Epithelial cell of prostate (primary cell): ENCODE measurements around the gene ACTR3C.

Experiments used
- DNase-seq: peaks from one replicate; pipeline ENCODE4 v3.0.0-alpha.2; 2011; ENCODE audit warnings: low read depth, low spot score
- H3K27ac ChIP-seq: fragments of 450-650 bp; 2 replicates; pipeline ENCODE4 v1.5.1; 2017; ENCODE audit warnings: mild to moderate bottlenecking

The ACTR3C gene

DNA sequence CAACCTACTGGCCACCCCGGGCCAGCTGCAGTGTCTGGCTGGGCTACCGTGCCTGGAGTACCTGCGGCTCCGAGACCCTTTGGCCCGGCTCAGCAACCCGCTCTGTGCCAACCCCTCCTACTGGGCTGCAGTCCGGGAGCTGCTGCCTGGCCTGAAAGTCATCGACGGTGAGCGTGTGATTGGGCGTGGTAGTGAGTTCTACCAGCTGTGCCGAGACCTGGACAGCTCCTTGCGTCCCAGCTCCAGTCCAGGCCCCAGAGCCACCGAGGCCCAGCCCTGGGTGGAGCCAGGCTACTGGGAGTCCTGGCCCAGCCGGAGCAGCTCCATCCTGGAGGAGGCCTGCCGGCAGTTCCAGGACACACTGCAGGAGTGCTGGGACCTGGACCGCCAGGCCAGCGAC, 13.8 kb upstream of the ACTR3C start:
- DNase-seq = no peak
- no peak overlapping the region for H3K27ac ChIP-seq

DNA sequence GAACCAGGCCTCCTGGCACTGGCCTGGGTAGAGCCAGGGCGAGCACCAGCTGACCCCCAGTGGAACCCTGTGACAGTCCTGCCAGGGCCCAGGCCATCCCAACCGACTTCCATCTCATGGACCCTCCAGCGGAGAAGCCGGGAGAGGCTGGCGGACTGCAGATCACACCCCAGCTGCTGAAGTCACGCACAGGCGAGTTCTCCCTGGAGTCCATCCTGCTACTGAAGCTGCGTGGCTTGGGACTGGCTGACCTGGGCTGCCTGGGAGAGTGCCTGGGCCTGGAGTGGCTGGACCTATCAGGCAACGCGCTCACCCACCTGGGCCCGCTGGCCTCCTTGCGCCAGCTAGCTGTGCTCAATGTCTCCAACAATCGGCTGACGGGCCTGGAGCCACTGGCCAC, 13.4 kb upstream of the ACTR3C start:
- DNase-seq = no peak
- no peak overlapping the region for H3K27ac ChIP-seq

DNA sequence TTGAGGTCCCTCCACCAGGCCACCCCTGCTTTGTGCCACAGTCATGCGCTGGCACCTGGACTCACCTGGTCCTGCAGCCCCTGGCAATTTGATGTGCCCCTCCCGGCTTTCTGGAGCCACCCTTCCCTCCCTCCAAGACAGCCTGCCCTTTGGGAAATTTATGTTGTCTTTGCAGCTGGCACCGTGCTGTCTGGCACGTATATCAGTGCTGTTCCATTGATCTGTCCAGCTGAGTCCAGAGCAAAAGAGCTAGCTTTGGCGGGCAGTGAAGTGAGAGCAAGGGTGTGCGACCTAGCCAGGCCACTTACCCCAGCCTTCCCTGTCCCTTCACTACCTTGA, 12.4 kb upstream of the ACTR3C start:
- no peak for DNase-seq
- no peak overlapping the region for H3K27ac ChIP-seq

DNA sequence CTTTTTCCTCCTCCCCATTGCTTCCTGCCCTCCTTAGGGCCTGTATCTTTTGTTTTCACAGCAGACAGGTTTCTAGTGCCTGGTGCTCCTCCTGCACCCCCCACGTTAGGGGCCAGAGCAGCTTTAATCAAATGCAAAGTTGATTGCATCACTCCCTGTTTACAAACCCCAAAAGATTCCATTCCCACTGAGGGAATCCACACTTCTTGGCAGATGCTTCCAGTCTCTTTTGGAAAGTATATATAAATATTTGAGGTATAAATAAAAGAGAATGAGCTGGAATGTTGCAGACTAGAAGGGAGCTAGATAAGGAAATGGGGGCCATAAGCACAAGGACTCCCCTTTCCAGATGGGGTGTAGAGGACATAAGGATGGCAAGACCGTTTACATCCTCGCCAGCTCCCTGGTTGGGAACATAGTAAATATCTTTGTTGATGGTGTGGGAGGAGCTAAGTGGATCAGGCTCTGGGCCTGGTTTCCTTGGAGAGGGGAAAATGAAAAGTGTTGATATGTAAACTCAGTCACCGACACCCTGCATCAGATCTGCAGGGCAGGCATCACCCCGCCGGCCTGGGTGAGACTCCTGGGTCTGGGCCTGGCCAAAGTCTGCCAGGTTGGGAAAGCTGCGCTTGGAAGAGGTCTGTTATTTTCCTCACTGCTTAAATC, 11.9 kb upstream of the ACTR3C start:
- no peak overlapping the region for H3K27ac ChIP-seq
- DNase-seq = no peak

DNA sequence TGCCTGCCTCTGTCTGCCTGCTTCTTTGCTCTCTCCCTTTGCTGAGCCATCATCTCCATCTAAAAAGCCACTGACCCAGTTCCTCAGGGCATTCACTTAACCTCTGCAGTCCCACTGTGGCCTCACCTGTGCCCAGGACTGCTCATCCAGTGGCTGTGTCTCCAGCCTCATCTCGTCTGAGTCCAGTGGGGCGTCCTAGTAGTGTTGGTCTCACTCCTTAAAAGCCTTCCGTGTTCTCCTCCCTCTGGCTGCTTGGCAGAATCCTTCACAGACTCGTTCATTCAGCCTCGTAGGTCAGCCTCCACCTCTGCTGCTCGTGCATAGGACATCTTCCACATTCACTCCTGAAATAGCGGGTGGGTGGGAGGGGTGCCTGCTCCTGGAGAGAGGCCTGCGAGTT, 10.8 kb upstream of the ACTR3C start:
- no peak overlapping the region for H3K27ac ChIP-seq
- no peak for DNase-seq

DNA sequence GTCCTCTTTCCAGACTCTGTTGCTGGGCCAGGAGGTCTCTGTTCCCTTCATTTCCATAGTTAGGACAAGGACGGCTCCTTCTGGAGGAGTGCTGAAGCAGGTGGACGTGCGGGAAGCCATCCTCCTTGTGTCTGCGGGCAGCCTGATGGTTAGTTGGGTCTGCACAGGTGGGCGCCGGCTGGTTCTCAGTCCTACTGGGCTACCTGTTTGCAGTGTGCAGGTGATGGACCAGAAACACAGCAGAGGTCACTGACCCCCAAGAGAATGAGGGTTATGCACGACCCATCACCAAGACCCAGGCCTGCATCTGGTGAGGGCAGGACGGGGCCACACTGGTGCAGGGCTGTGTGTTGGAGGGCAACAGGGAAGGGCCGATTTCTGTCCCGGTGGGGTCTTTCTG, 10.3 kb upstream of the ACTR3C start:
- no peak for DNase-seq
- H3K27ac ChIP-seq = no peak overlapping the region

DNA sequence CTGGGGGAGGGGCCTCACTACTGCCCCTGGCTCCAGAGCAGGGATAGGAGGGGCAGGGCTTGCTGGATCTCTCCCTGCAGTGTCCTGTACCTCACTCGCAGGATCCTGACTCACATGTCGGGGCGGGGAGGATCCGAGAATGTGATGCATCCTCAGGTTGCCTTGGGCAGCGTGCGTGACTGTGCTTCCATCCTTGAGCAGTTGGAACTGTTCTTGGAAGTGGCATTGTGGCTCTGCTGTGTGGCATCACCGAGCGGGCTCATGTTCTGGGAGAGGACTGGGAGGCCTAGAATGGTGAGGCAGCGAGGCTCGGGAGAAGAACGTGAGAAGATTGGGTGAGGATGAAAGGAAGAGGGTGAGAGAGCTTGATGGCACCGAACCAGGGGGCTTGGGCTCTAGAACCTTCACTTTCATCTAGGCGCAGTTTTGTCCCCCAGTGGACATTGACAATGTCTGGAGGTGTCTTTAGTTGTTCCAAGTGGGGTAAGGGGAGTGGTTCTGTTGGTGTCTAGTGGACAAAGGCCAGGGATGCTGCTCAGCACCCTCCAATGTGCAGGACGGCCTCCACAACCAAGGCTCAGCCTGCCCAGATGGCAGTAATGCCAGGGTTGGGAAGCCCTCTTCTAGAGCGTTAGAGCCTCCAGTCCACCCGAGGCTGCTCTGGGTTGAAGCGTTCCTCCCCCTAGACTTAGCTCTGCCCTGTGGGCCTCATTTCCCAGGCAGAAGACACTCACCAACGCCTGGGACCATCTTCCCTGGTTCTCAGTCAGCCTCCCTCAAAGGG, 9.7 kb upstream of the ACTR3C start:
- no peak overlapping the region for H3K27ac ChIP-seq
- DNase-seq = no peak

DNA sequence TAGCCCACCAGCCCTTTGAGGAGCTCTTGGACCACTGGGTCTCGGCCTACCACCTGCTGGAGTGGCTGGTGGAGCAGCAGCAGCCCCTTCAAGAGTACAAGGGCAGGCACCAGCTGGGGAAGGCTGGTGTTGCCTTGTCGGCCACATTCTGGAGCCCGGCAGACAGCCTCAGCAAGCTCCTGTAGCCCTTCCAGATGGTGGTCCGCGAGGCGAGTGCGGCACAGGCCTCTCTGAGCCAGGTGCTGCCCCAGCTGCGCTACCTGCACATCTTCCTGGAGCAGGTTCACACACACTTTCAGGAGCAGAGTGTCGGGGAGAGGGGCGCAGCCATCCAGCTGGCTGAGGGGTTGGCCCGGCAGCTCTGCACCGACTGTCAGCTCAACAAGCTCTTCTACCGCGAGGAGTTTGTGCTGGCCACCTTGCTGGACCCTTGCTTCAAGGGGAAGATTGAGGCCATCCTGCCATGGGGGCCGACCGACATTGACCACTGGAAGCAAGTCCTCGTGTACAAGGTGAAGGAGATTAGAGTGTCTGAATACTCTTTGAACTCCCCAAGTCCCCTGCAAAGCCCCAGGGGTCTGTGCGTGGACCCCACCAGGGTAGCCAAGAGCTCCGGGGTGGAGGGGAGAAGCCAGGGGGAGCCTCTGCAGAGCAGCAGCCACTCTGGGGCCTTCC, 7.0 kb upstream of the ACTR3C start:
- no peak for DNase-seq
- H3K27ac ChIP-seq = no peak overlapping the region

DNA sequence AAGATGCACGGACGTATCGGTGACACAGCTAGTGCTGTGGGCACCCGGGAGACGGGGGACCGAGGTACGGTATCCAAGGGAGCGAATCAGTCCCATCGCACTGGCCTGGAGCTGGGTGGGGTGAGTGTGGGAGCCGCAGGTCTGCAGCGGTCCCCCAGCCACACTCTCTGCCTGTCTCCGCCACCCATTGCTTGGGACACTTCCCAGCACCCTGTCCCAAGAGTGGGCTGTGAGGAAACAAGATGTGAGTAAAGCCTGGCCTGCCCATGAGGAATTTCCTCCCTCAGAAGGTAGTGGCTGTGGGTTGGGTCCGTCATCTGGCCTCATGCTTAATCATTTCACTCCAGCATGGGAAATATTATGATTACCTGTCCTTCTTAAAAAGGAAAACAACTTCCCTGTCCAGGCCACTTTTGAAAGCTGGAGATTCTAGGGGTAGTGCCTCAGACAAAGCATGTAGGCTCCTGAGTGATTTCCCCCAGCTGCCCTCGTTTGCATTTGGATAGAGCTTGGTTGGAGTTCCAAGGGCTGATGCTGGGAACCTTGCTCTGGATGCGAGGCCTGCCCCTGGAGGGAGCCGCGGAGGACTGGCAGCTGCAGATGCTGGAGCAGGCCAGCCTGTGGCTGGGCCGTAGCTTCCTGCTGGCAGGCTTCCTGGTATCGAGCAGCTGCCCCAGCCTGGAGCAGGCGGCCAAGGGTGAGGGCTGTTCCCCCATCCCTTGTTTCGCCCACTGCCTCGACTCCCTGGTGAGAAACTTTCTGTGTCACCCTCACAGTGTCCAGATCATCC, 6.2 kb upstream of the ACTR3C start:
- no peak for DNase-seq

DNA sequence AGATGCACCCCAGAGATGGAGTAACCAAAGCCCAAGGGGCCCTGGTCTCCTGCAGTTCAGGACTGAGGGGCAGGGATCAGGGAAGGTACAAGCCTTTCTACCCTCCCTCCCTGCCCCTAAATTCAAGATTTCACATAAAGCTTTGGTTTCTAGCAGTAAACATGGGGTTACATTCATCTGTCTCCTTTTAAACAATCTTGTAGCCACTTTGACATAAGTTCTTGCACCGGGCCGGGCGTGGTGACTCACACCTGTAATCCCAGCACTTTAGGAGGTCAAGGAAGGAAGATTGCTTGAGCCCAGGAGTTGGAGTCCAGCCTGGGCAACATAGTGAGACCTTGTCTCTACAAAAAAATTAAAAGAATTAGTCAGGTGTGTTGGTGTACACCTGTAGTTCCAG, 4.0 kb upstream of the ACTR3C start:
- H3K27ac ChIP-seq = no peak overlapping the region
- DNase-seq = no peak

More for the DNA sequence above, 6.2 kb upstream of the ACTR3C start:
- H3K27ac ChIP-seq = no peak overlapping the region

DNA sequence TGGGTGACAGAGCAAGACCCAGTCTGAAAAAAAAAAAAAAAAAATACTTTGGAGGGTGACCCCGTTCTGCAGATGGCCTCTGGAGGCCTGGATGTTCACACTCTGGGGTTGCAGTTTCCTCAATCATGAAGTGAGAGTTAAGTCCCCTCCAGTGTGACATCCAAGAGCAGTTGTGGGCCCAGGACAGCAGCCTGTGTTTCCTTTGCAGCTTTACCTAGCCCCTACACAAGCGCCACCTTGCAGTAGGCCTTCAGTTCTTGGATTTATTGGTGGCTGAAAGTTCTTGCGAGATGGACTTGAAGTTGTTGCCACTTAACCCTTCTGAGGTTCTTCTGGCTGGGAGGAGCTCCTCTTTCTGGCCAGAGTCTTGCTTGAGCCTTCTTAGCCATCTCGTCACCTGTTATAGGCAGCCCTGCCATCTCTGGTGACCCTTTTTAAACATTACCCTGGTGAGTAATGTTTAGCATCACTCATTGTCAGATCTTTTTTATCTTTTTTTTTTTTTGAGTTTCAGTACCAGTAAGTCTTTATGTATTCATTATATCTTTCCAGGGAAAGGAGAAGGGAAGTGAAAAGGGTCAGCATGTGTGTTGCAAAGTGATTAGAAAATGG, 3.4 kb upstream of the ACTR3C start:
- DNase-seq = no peak
- no peak overlapping the region for H3K27ac ChIP-seq

DNA sequence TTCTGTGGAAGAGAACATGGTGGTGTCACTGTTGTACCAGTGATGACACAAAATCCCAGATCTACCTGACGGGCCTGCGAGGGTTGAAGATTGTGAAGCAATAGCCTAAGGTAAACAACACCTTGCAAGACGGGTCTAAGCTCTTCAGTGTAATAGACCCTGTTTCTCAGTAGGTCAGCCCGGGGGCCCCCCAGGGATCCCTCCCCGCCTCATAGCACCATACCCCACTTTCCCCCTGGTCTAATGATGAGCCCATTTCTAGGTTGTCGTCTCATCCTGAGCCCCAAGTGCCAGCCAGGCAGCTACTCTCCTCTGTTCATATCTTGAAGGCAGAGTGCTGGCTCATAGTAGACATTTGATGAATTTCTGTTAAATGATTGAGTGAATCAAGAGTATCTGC, 2.6 kb upstream of the ACTR3C start:
- no peak for DNase-seq
- H3K27ac ChIP-seq = no peak overlapping the region

DNA sequence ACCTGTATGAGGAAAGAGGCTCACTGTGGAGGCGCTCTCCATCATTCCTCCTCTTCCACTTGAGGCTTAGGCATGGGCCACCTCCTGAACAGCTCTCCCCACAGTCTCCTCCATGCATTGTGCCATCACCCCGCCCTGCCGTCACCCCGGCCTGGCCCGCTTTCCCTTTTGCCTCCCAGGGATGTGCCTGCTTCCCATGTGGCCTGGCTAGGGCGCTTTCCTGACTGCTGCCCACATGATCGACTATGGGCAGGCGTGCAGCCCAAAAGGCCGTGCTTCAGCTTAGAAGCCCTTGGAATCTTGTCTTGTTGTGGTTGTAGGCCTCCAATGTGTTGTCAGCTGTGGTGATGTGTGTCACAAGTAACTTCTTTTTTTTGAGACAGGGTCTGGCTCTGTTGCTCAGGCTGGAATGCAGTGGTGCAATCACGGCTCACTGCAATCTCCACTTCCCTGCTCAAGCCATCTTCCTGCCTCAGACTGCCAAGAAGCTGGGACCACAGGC, 1.8 kb upstream of the ACTR3C start:
- H3K27ac ChIP-seq = no peak overlapping the region
- DNase-seq = no peak

DNA sequence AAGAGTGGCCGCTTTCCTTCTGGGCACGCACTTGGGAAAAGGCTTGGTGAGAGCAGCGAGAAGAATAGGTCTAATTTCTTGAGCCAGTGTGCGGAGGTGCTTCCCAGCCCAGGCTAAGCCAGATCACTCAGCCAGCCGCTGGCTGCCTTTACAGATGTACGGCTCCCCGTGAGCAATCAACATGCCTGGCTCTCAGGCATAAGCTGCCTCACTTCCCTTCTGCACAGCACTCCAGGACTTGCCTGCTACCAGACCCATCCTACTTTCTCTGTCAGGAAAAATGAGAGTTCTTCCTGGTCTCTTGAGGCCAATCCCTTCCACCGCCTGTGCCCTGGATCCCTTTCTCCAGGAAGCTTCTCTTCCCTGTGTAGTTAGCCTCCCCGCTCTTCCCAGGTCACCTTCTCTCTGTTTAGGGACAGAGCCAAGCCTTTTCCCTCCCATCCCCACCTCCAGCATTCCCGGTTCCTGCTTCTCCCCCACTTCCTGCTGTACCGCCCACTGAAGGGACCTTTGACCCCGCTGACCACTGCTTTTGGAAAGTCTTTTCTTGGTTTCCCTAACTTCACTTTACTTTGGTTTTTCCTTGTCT, 1.1 kb upstream of the ACTR3C start:
- no peak for DNase-seq
- peak overlapping the region; percentile 81 for H3K27ac ChIP-seq

DNA sequence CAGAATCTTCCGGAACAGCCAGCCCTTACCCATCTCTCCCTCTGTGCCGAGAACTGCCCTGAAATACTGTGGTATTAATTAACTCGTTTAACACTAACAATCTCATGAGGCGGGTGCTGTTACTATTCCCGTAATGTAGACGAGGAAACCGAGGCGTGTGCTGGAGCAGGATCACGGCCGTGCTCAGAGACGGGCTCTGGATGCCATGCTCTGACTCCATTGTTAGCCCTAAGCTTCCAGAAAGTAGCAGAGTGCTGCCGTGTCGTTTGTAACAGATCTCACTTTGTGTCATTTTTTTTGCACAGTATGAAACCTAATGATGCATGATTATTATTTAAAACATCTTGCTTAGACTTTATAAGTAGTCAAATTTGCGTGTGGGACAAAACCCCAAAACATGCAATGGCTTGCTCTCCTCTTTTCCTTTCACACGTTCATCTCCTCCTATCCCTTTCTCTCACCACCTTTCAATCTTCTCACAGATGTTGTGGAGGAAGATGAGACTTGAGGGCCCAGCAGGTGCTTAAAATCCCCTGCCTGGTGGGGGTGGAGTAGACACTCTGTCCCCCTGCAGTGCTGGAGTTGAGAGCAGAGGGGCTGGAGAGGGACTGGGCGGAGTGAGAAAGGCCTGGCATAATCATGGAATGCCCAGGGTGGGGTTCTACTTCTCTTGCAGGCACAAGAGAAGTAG, 482 bp upstream of the ACTR3C start:
- H3K27ac ChIP-seq = peak overlapping the region; percentile 81
- no peak for DNase-seq

DNA sequence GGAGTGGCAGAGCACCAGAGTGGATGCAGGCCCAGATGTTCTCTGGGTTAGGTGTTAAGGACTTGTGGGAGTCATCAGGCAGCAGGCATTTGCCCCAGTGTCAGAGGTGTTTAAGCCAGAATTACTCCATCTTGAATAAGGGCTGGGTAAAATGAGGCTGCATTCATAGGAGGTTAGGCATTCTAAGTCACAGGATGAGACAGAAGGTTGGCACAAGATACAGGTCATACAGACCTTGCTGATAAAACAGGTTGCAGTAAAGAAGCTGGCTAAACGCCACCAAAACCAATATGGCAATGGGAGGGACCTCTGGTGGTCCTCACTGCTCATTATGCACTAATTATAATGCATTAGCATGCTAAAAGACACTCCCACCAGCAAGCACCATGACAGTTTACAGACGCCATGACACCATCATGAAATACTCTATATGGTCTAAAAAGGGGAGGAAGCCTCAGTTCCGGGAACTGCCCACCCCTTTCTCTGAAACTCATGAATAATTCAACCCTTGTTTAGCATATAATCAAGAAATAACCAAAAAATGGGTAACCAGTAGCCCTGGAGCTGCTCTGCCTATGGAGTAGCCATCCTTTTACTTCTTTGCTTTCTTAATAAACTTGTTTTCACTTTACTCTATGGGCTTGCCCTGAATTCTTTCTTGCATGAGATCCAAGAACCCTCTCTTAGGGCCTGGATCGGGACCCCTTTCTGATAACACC, 1.1 kb downstream of the ACTR3C start:
- peak overlapping the region; percentile 81 for H3K27ac ChIP-seq
- no peak for DNase-seq

DNA sequence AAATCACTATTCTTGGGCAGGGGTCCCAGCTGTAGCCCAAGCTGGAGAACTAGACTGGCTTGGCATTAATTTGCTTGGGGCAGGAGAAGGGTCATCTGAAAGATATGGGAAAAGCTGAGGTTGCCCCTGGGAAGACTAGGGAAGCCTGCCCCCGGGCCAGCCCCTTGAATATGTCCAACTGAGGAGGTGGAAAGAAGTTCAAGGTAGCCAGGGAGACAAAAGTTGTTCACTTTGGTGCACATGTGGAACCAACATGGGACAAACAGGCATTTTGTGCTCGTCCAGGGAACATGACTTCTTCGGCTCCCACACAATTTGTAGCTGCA, 1.6 kb downstream of the ACTR3C start:
- DNase-seq = no peak
- H3K27ac ChIP-seq = peak overlapping the region; percentile 81

DNA sequence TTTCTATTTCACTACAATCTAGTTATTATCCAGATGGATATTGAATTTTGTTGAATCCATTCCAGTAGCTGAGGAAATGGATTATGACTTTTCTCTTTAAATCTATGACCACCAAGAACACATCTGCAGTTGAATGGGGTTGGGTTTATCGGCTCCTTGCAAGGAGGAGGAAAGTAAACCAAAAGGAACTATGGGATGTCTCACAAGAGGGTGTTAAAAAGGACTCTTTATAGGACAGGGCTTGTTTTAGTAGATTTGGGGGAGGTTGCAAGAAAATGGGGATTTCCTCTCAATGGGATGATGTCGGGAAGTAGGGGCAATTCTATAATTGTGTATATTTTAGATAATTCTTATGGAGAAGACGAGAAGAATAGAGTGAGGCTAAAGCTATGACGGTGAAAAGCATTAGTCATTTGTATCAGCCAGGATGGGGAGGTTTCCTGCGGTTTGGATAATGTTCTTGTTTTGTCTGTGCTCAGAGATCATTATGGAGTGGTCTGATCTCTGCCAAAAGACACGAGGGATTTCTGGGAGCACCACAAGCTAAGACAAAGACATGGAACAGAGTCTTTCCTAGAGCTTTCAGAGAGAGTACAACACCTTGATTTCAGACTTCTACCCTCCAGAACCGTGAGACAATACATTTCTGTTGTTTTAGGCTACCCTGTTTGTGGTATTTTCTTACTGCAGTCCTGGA, 5.4 kb downstream of the ACTR3C start:
- DNase-seq = no peak
- no peak overlapping the region for H3K27ac ChIP-seq
